HUES48 (cell line): ENCODE measurements around the gene CNTNAP4.

Experiments used
- H3K27ac ChIP-seq: one replicate; pipeline ENCODE4 v1.7.0; 2013; ENCODE audit warnings: low read depth, low read length, inconsistent platforms
- H3K27me3 ChIP-seq: 2 replicates; pipeline ENCODE4 v1.6.1; 2013; ENCODE audit warnings: mild to moderate bottlenecking, low read length; ENCODE audit not compliant: control insufficient read depth, insufficient read depth
- H3K36me3 ChIP-seq: 2 replicates; pipeline ENCODE4 v1.6.1; 2013; ENCODE audit warnings: low read length; ENCODE audit not compliant: control insufficient read depth, insufficient read depth
- H3K4me1 ChIP-seq: 2 replicates; pipeline ENCODE4 v1.6.1; 2013; ENCODE audit warnings: mild to moderate bottlenecking, low read length; ENCODE audit not compliant: control insufficient read depth, insufficient read depth
- H3K4me3 ChIP-seq: 2 replicates; pipeline ENCODE4 v1.5.1; 2013; ENCODE audit warnings: mild to moderate bottlenecking, low read depth, low read length
- H3K9ac ChIP-seq: 2 replicates; pipeline ENCODE4 v1.6.1; 2013; ENCODE audit warnings: mild to moderate bottlenecking, low read depth, low read length, moderate library complexity
- H3K9me3 ChIP-seq: 2 replicates; pipeline ENCODE4 v1.6.1; 2013; ENCODE audit warnings: low read length; ENCODE audit not compliant: control insufficient read depth, insufficient read depth

The CNTNAP4 gene

DNA sequence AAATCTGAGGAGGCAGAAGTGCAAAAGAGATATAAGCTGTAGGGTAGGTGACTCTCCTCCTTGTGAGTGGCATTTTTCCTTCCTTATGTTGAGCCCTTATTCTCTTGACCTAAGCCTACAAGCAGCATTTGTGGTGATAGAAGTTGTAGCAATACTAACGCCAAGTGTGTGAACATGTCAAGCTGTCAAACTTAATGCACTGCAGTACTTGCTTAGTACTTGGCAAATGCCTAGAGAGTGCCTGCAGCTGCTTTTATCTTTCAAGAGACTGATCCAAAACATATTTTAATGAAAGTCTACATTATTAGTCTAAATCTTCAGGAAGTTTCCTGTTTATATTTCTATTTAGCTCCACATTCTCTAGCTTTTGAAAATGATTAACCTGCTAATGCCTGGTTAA, 83.2 kb downstream of the CNTNAP4 start:
- Histone ChIP-seq H3K27ac (no peak overlapping the region), H3K4me3 (no peak overlapping the region), H3K9ac (no peak overlapping the region), H3K4me1 (no peaks in the 10 kb centered on the region), H3K27me3 (no peaks in the 10 kb centered on the region), H3K9me3 (no peaks in the 10 kb centered on the region), H3K36me3 (no peaks in the 10 kb centered on the region)

DNA sequence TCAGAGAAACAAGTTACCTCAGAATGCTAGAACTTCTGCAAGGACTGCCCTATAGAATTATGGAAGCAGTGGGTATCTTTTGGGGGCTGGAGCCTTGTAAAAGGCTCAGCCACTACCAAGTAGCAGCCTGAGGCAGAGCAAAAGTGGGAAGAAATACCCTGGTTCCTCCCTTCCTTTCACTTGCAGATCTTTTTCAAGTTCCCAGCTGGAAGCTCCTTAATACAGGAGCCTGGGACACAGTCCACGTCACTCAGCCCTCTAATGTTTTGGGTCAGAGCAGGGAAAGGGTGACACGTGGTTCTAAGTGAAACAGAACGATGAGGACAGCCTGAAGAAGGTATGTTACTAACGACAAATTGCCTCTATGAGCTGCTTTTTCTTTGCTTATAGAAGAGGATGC, 93.1 kb downstream of the CNTNAP4 start:
- Histone ChIP-seq H3K36me3 (no peaks in the 10 kb centered on the region), H3K4me1 (no peaks in the 10 kb centered on the region)

DNA sequence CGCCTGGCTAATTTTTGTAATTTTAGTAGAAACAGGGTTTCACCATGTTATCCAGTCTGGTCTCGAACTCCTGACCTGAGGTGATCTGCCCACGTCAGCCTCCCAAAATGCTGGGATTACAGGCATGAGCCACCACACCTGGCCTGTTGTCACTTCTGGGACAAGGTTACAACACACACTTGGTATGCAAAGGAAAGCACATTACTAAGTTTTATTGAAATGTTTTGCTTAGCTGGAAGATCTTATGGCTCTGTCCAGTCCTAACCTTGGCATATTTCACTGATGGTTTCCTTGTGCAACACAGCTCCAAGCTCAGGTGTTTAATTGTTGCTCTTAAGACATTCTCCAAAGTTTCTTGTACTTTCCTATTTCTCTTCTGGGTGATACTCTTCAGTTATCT, 94.2 kb downstream of the CNTNAP4 start:
- Histone ChIP-seq H3K27me3 (no peaks in the 10 kb centered on the region), H3K4me3 (no peak overlapping the region), H3K9me3 (no peaks in the 10 kb centered on the region), H3K36me3 (no peaks in the 10 kb centered on the region), H3K4me1 (no peaks in the 10 kb centered on the region), H3K9ac (no peak overlapping the region), H3K27ac (no peak overlapping the region)

More for the DNA sequence above, 93.1 kb downstream of the CNTNAP4 start:
- no peak overlapping the region for H3K27ac ChIP-seq
- H3K4me3 ChIP-seq, result no peak overlapping the region
- no peaks in the 10 kb centered on the region for H3K9me3 ChIP-seq
- H3K9ac ChIP-seq, result no peak overlapping the region
- H3K27me3 ChIP-seq, result no peaks in the 10 kb centered on the region

DNA sequence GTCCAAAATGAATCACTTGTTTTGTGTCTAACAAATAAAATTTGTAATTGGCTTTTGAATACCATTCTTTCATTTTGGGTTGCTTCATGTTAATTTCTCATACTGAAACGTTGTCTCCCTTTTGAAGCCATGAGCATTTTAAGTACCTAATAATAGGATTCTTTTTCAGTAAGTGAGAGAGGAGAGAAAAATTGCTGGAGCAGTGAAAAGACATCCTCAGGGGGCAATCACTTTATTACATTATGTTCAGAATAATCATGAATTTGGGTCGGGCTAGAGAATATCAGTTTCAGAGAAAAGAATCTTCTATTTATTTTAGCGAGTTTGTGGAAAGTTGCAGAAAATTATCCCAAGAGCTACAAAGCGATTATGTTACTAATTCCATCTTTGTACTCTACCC, 96.8 kb downstream of the CNTNAP4 start:
- Histone ChIP-seq H3K4me3 (no peak overlapping the region), H3K9ac (no peak overlapping the region), H3K36me3 (no peaks in the 10 kb centered on the region), H3K9me3 (no peaks in the 10 kb centered on the region), H3K27me3 (no peaks in the 10 kb centered on the region), H3K27ac (no peak overlapping the region), H3K4me1 (no peaks in the 10 kb centered on the region)

DNA sequence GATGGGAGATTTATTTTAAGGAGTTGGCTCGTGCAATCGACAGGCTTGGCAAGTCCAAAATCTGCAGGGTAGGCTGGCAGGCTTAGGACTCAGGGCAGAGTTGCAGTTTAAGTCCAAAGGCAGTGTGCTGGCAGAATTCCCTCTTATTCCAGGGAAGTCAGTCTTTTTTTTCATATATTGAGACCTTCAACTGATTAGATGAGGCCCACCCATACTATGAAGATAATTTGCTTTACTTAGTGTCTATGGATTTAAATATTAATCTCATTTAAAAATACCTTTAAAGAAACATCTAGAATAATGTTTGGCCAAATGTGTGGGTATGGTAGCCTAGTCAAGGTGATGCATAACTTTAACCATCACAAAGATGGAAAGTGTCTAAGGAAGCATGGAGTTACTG, 99.8 kb downstream of the CNTNAP4 start:
- Histone ChIP-seq H3K4me3 (no peak overlapping the region), H3K36me3 (no peaks in the 10 kb centered on the region), H3K9me3 (no peaks in the 10 kb centered on the region), H3K27ac (no peak overlapping the region), H3K9ac (no peak overlapping the region), H3K4me1 (no peaks in the 10 kb centered on the region), H3K27me3 (no peaks in the 10 kb centered on the region)

DNA sequence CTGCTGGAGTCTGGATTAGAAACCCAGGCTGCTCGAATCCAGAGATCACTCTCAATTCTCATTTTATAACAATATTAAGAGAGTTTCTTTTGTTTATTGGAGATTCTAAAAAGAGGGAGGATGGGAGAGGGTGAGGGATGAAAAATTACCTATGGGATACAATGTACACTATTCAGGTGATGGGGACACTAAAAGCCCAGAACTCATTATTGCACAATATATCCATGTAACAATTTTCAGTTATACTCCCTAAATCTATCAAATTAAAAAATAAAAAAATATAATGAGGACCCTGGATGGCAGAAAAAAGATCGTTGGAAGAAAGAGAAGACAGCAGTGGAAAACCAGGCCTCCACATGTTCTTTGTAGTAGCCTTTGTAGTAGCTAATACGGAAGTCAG, 100.8 kb downstream of the CNTNAP4 start:
- H3K36me3 ChIP-seq, result no peaks in the 10 kb centered on the region
- no peak overlapping the region for H3K9ac ChIP-seq
- no peaks in the 10 kb centered on the region for H3K4me1 ChIP-seq
- no peaks in the 10 kb centered on the region for H3K27me3 ChIP-seq
- no peak overlapping the region for H3K27ac ChIP-seq
- no peak overlapping the region for H3K4me3 ChIP-seq
- H3K9me3 ChIP-seq, result no peaks in the 10 kb centered on the region

DNA sequence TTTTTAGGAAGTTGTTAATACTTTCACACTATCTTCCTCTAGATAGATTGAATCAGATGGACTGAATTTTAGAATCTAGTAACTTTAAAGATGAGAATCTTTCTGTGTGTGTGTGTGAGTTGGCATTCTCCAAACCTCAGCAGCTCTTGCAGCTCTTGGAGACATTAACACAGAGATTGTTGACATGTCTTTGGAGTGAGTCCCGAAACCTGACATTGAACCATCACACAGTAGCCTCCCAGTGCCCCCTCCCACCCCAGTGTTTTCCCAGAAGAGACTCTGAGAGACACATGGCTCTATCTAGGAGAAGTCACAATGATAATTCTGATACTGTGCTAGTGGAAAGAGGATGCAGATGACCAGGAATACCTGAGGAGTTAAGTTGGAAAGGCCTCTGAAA, 103.9 kb downstream of the CNTNAP4 start:
- no peaks in the 10 kb centered on the region for H3K27me3 ChIP-seq
- H3K9ac ChIP-seq, result no peak overlapping the region
- H3K36me3 ChIP-seq, result no peaks in the 10 kb centered on the region
- H3K4me3 ChIP-seq, result no peak overlapping the region
- H3K9me3 ChIP-seq, result no peaks in the 10 kb centered on the region
- H3K4me1 ChIP-seq, result no peaks in the 10 kb centered on the region
- H3K27ac ChIP-seq, result no peak overlapping the region

DNA sequence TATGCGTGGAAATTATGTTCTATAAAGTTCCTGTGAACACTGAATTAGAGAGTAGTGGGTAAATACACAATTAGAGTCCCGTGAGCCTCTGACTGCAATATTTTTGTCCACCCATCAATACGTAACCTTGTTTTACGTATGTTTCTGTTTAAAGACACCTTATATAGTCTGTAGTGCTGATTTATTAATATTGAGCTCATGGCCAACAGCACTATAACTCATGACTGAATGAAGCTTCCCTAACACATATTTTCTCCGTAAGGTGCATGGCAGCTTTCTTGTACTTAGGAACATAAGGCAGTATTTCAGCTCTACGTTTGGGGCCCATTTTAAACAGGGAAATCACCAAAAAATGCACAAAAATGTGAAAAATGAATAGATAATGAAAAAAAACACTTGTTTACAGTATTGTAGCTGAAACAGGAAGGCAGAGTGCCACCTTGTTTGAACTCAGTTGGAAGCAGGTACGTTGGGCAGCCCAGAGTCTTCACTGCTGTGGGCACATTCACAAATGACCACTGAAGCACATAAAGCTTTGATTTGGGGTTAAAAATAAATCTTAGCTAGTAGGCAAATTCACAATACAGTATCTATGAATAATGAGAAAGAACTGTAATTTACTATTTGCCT, 108.5 kb downstream of the CNTNAP4 start:
- H3K36me3 ChIP-seq, result no peaks in the 10 kb centered on the region
- no peaks in the 10 kb centered on the region for H3K27me3 ChIP-seq
- no peak overlapping the region for H3K4me3 ChIP-seq
- H3K9ac ChIP-seq, result no peak overlapping the region
- H3K9me3 ChIP-seq, result no peaks in the 10 kb centered on the region
- H3K27ac ChIP-seq, result no peak overlapping the region
- H3K4me1 ChIP-seq, result peaks cover 6% of the 10 kb centered on the region; the same call in 1 of the 2 replicates

DNA sequence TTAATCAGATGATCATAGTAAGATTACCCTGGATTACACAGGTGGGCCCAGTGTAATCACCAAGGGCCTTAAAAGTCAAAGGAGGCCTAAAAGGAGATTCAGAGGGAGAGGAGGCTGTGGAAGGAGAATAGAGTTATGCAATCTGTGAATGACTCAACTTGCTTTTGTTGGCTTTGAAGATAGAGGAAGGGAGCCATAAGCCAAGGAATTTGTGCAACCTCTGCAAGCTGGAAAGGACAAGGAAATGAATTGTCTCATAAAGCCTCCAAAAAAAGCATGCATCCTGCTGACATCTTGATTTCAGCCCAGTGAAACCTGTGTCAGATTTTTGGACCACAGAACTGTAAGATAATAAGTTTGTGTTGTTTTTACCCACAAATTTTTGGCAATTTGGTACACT, 109.6 kb downstream of the CNTNAP4 start:
- Histone ChIP-seq H3K27me3 (no peaks in the 10 kb centered on the region), H3K9me3 (no peaks in the 10 kb centered on the region), H3K9ac (no peak overlapping the region), H3K4me1 (peaks cover 6% of the 10 kb centered on the region; the same call in 1 of the 2 replicates), H3K27ac (no peak overlapping the region), H3K4me3 (no peak overlapping the region), H3K36me3 (no peaks in the 10 kb centered on the region)

DNA sequence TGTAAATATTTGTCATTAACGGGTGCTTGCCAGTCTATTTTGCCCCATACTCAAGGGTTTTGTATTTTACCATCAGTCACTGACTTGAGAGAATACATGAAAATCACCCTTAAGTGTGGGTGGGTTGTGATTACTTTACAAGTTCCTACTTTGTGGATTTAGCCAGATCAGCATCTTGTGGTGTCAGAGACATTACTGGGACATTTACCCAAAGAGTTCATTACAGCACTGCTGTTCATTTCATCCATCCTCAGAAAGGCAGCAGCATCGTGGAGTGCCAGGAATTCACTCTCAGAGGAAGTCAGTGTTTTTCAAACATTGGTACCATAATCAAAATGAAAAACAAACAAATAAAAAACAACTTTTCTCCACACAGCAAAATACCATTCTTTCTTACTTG, 110.8 kb downstream of the CNTNAP4 start:
- Histone ChIP-seq H3K9me3 (no peaks in the 10 kb centered on the region), H3K27ac (no peak overlapping the region), H3K27me3 (no peaks in the 10 kb centered on the region), H3K4me3 (no peak overlapping the region), H3K4me1 (peaks cover 13% of the 10 kb centered on the region; the same call in 1 of the 2 replicates), H3K36me3 (no peaks in the 10 kb centered on the region), H3K9ac (no peak overlapping the region)

DNA sequence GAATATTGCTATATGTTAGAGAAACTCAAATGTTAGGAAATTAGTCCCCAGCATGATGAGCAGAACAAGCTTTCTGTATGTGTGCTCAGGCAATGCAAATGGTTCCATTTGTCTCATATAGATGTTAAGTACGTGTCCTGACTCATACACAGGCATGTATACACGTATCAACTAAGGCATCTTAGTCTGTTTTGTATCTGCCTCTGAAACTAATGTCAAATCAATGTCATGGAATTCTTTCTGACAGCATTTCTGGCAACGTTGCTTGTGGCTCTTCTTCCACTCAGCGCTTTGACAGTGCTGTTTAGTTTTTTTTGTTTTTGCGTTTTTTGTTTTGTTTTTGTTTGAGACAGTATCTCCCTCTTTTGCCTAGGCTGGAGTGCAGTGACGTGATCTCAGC, 111.9 kb downstream of the CNTNAP4 start:
- Histone ChIP-seq H3K27me3 (no peaks in the 10 kb centered on the region), H3K9ac (no peak overlapping the region), H3K4me1 (peaks cover 14% of the 10 kb centered on the region; the same call in 1 of the 2 replicates), H3K36me3 (no peaks in the 10 kb centered on the region), H3K9me3 (no peaks in the 10 kb centered on the region), H3K27ac (no peak overlapping the region), H3K4me3 (no peak overlapping the region)
